Astrocyte (in vitro differentiated cells and primary cell): ENCODE results near the gene ZNF2.

Experiments used
- EZH2 ChIP-seq: IDR thresholded peaks from 2 replicates; pipeline ENCODE4 v1.6.1; 2012; ENCODE audit warnings: mild to moderate bottlenecking, low read length, inconsistent platforms; ENCODE audit not compliant: insufficient read depth
- TF ChIP-seq, protein P1 (sequence below): IDR thresholded peaks from 2 replicates; pipeline ENCODE4 v1.5.1; 2011; ENCODE audit warnings: low read depth, mild to moderate bottlenecking, inconsistent platforms, low read length, moderate library complexity; ENCODE audit not compliant: insufficient read depth

DNA sequence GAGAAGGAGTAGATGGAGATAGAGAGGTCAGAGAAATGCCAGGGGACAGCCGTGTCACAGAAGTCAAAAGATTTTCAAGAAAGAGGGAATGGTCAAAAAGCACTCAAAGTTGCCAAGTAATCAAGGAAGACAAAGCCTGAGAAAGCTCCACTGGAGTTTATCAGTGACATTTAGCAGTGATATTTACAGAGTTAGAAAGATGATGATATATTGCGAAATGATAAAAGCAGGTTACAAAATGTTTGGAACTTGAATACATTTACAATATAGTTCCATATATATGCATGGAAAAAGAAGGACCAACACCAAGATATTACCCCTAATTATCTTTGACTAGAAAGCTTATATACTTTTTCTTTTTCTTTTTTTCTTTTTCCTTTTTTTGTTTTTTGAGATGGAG lies 20.4 kb downstream of the ZNF2 start:
- no peak for TF ChIP-seq EZH2
- TF ChIP-seq, protein P1, sequence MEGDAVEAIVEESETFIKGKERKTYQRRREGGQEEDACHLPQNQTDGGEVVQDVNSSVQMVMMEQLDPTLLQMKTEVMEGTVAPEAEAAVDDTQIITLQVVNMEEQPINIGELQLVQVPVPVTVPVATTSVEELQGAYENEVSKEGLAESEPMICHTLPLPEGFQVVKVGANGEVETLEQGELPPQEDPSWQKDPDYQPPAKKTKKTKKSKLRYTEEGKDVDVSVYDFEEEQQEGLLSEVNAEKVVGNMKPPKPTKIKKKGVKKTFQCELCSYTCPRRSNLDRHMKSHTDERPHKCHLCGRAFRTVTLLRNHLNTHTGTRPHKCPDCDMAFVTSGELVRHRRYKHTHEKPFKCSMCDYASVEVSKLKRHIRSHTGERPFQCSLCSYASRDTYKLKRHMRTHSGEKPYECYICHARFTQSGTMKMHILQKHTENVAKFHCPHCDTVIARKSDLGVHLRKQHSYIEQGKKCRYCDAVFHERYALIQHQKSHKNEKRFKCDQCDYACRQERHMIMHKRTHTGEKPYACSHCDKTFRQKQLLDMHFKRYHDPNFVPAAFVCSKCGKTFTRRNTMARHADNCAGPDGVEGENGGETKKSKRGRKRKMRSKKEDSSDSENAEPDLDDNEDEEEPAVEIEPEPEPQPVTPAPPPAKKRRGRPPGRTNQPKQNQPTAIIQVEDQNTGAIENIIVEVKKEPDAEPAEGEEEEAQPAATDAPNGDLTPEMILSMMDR = no peak
